IgD-negative memory B cell (primary cell): ENCODE data around the gene CTNNA3. TPM values are rescaled to one million over a fixed set of nuclear protein-coding genes. Genes with fewer than 3 reads are reported as not detected.
A peak's percentile ranks its signal among the peaks of the same experiment; 100 is the strongest.
"Not testable (repeated sequence)": the region's sequence is repeated elsewhere in the genome, so short reads cannot be mapped to it uniquely, and the experiment has no call there.

Experiments used
- H3K27ac Mint-ChIP-seq, 3 donors: one replicate each; pipeline ENCODE4 v1.8.0; 2020 to 2022; ENCODE audit warnings: mild to moderate bottlenecking in 3 of 3, mixed read lengths in 3 of 3, moderate library complexity in 1 of 3
- H3K27me3 Mint-ChIP-seq: one replicate; pipeline ENCODE4 v1.8.0; 2021; ENCODE audit warnings: mixed read lengths
- H3K36me3 Mint-ChIP-seq: one replicate; pipeline ENCODE4 v1.8.0; 2020; ENCODE audit warnings: mild to moderate bottlenecking, mixed read lengths
- H3K4me1 Mint-ChIP-seq, 3 donors: one replicate each; pipeline ENCODE4 v1.8.0; 2020 to 2022; ENCODE audit warnings: mixed read lengths in 3 of 3, mild to moderate bottlenecking in 1 of 3
- H3K4me3 Mint-ChIP-seq, 4 donors: one replicate each; pipeline ENCODE4 v1.8.0; 2020 to 2022; ENCODE audit warnings: mild to moderate bottlenecking in 4 of 4, mixed read lengths in 4 of 4, moderate library complexity in 3 of 4
- H3K9me3 Mint-ChIP-seq, 3 donors: one replicate each; pipeline ENCODE4 v1.8.0; 2020 to 2021; ENCODE audit warnings: mixed read lengths in 3 of 3, mild to moderate bottlenecking in 1 of 3
- polyA plus RNA-seq: library from polyadenylated mRNA; unstranded; fragments of 300-500 nt; fragmentation: Illumina TruSeq; gene quantifications from one replicate; pipeline ENCODE4 v1.2.3, GENCODE V29; 2021

Gene CTNNA3
- polyA plus RNA-seq = 1.0 TPM

DNA sequence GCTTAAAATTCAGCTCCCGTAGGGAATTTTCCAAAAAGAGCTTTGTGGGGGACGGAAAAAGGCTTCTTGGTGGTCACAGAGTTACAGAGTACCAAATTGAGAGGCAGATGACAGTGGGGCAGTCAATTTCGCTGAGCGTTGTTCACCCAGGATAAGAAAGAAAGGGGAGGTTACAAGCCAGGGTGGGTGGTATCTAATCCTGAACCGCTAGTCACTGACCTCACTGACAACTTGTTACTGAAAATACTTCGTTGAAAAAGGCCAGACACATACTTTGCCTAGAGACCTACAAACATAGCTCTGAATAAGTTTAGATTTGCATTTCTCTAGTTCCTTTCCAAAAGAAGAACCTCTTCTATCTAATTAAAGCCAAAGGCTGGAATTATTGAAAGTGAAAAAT, at the start of gene CTNNA3:
TSS of gene CTNNA3 (minus strand) at position 167 of the 400 bp plus-strand sequence.
- H3K4me3 Mint-ChIP-seq = peak within 1 kb of the TSS in 1 of 4 donors; percentile 18
- no peak within 1 kb of the TSS for H3K27ac Mint-ChIP-seq
- H3K27me3 Mint-ChIP-seq = peaks cover 13% of the 10 kb centered on the region
- peaks cover 0 to 2% (median 0%) of the 10 kb centered on the region in 3 donors for H3K4me1 Mint-ChIP-seq
- no peaks in the 10 kb centered on the region for H3K9me3 Mint-ChIP-seq
- H3K36me3 Mint-ChIP-seq = peaks cover 2% of the 10 kb centered on the region

DNA sequence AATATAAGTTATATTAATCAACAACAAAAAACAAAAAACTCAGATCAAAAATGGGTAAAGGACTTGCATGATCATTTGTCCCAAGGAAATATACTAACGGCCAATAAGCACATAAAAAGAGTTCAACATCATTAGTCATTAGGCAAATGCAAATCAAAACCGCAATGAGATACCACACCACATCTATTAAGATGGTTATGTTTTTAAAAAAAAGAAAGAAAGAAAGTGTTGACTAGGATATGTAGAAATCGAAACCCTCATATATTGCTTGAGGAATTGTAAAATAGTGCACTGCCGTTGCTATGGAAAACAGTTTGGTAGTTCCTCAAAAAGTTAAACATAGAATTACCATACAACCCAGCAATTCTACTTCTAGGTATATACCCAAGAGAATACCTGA, 39.4 kb upstream of the CTNNA3 start:
- H3K4me3 Mint-ChIP-seq = no peak overlapping the region
- H3K27me3 Mint-ChIP-seq = peaks cover 2% of the 10 kb centered on the region
- H3K9me3 Mint-ChIP-seq = peaks cover 0 to 4% (median 0%) of the 10 kb centered on the region in 3 donors
- no peaks in the 10 kb centered on the region for H3K36me3 Mint-ChIP-seq
- peaks cover 4 to 7% (median 4%) of the 10 kb centered on the region in 3 donors for H3K4me1 Mint-ChIP-seq
- H3K27ac Mint-ChIP-seq = no peak overlapping the region

DNA sequence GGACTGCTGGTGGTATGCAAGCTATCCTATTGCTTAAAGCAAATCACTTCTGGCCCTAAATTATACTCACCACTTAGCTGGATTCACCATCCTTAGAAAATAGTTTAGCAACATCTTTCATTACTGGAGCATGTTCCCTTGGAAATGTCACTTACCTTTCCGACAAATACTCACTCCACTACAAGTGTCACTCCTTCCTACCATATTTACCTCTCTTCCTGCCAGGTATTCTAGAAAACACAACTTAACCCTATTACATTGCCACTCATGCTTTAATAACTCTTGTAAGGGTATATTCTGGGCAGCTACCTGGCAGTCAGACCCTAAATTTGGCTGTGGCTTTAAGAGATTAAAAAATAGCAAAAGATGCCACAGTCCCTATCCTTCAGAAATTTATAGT, 37.5 kb upstream of the CTNNA3 start:
- Mint-ChIP-seq H3K4me1 (peaks cover 4 to 7% (median 4%) of the 10 kb centered on the region in 3 donors), H3K4me3 (no peak overlapping the region), H3K9me3 (peaks cover 0 to 2% (median 0%) of the 10 kb centered on the region in 3 donors), H3K27me3 (peaks cover 2% of the 10 kb centered on the region), H3K36me3 (no peaks in the 10 kb centered on the region), H3K27ac (no peak overlapping the region)

DNA sequence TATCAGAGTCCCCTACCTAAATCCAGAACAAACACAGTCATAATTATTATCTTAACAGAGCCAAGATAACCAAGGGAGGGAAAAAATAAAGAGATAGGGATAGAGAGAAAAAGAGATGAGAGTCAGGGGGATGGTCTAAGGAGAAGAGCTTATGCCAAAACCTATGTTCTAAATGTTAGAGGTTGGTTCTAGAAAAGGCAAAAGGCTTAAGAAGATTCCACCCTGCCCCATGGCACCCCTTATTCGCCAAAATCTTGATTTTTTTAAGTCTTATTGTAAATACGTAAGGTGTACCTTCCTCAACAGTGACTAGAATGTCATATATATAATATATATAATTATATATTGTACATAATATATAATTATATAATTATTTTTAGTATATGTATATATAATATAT, 29.6 kb upstream of the CTNNA3 start:
- Mint-ChIP-seq H3K9me3 (no peaks in the 10 kb centered on the region), H3K36me3 (no peaks in the 10 kb centered on the region), H3K27me3 (no peaks in the 10 kb centered on the region), H3K4me3 (no peak overlapping the region), H3K27ac (no peak overlapping the region), H3K4me1 (peaks cover 2 to 6% (median 5%) of the 10 kb centered on the region in 3 donors)

DNA sequence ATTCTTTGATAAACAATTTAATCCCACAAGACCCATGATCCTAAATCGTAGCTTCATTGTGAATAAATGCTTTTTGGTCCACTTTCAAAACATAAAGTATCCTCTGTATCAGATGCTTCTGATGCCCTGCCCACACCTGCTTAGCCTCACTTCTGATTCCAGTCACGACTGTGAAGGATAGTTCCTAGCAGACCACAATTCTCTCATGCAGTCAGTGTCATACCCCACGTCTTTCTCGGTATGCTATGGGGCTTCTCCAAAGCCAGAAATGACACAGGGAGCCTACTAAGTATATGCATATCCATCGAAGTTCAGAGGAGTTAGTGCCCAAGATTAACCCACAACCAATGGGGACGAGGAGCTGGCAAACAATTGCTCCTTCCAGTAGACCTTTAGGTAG, 27.6 kb upstream of the CTNNA3 start:
- Mint-ChIP-seq H3K27ac (no peak overlapping the region), H3K27me3 (peaks cover 2% of the 10 kb centered on the region), H3K4me1 (peaks cover 2 to 6% (median 5%) of the 10 kb centered on the region in 3 donors), H3K9me3 (no peaks in the 10 kb centered on the region), H3K4me3 (no peak overlapping the region), H3K36me3 (no peaks in the 10 kb centered on the region)

DNA sequence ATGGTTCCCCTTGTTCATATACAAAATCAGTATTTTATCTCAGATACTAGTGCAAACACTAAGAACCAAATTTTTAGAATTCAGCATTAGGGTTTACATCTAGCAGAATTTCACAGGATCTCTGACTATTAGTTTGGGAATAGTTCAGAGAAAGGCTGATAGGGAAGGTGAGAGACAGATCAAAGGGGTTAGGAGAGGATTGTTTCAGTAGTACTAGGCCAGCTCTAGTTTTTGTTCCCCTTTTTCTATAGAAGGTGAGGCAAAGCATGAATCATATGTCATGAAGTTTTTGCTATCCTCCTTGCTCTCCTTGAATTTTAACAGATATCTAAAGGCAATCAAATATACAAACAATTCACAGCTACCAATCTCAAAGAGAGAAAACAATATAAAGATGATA, 26.1 kb upstream of the CTNNA3 start:
- peaks cover 2% of the 10 kb centered on the region for H3K27me3 Mint-ChIP-seq
- H3K9me3 Mint-ChIP-seq = no peaks in the 10 kb centered on the region

DNA sequence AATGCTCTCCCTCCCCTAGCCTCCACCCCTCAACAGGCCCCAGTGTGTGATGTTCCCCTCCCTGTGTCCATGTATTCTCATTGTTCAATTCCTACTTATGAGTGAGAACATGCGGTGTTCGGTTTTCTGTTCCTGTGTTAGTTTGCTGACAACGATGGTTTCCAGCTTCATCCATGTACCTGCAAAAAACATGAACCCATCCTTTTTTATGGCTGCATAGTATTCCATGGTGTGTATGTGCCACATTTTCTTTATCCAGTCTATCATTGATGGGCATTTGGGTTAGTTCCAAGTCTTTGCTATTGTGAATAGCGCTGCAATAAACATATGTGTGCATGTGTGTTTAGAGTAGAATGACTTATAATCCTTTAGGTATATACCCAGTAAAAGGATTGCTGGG, 20.5 kb upstream of the CTNNA3 start:
- not testable (repeated sequence) for H3K9me3 Mint-ChIP-seq, H3K4me1 Mint-ChIP-seq, H3K27me3 Mint-ChIP-seq, H3K36me3 Mint-ChIP-seq, H3K27ac Mint-ChIP-seq, H3K4me3 Mint-ChIP-seq

More for the DNA sequence above, 26.1 kb upstream of the CTNNA3 start:
- Mint-ChIP-seq H3K4me3 (no peak overlapping the region), H3K4me1 (peaks cover 2 to 6% (median 5%) of the 10 kb centered on the region in 3 donors), H3K36me3 (no peaks in the 10 kb centered on the region), H3K27ac (peak overlapping the region in 1 of 3 donors; percentile 6)

DNA sequence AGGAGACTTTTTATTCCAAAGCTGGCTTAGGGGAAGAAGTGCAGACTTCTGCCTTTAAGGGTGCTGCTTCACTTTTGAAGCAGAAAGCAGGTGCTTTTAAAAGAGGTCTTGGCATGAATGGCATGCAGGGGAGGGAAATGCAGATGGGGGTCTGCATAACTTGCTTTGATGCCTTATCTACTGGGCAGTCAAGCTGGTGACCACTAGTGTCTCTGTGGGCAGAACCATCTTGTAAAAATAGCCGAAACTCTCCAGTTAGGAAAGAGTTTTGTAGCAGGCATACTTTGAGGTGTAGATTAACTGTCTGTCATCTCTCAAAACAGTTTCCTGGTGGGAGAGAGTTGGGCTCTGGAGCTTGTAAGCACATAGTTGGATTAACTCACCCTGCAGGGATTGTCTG, 9.9 kb upstream of the CTNNA3 start:
- Mint-ChIP-seq H3K27ac (no peak overlapping the region), H3K36me3 (no peaks in the 10 kb centered on the region)

DNA sequence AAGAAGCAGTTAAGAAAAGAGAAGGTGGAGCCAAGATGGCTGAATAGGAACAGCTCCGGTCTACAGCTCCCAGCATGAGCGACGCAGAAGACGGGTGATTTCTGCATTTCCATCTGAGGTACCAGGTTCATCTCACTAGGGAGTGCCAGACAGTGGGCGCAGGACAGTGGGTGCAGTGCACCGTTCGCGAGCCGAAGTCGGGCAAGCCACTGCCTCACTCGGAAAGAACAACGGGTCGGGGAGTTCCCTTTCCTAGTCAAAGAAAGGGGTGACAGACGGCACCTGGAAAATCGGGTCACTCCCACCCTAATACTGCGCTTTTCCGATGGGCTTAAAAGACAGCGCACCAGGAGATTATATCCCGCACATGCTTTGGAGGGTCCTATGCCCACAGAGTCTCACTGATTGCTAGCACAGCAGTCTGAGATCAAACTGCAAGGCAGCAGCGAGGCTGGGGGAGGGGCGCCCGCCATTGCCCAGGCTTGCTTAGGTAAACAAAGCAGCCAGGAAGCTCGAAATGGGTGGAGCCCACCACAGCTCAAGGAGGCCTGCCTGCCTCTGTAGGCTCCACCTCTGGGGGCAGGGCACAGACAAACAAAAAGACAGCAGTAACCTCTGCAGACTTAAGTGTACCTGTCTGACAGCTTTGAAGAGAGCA, 3.7 kb upstream of the CTNNA3 start:
- H3K9me3 Mint-ChIP-seq, H3K27ac Mint-ChIP-seq, H3K36me3 Mint-ChIP-seq, H3K4me1 Mint-ChIP-seq, H3K4me3 Mint-ChIP-seq: not testable (repeated sequence)
- peaks cover 11% of the 10 kb centered on the region for H3K27me3 Mint-ChIP-seq

More for the DNA sequence above, 9.9 kb upstream of the CTNNA3 start:
- Mint-ChIP-seq H3K9me3 (peaks cover 0 to 2% (median under 1%) of the 10 kb centered on the region in 3 donors), H3K4me3 (no peak overlapping the region), H3K27me3 (peaks cover 3% of the 10 kb centered on the region), H3K4me1 (no peaks in the 10 kb centered on the region)

DNA sequence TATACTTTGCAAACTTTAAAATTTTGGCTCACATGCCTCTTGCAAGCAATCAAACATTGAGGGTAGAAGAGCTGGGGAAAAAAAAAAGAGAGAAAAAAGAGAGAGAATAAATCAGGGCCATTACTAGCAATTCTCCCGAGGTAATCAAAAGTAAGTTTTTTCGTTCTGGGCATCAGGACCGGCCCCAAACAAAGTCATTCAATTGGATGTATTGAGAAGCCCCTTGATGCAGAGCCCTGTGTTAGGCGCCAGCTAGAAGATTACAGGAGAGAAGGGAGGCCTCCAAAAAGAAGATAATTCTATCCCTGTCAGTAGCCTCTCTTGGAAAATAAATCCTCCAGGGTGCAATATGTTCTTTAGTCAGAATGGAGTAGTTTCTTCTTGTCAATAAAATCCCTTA, 2.2 kb upstream of the CTNNA3 start:
- no peak overlapping the region for H3K4me3 Mint-ChIP-seq
- peaks cover 10% of the 10 kb centered on the region for H3K27me3 Mint-ChIP-seq
- H3K9me3 Mint-ChIP-seq = peaks cover 0 to 2% (median 0%) of the 10 kb centered on the region in 3 donors
- peaks cover 0 to 2% (median 0%) of the 10 kb centered on the region in 3 donors for H3K4me1 Mint-ChIP-seq
- no peak overlapping the region for H3K27ac Mint-ChIP-seq
- H3K36me3 Mint-ChIP-seq = peaks cover 2% of the 10 kb centered on the region

DNA sequence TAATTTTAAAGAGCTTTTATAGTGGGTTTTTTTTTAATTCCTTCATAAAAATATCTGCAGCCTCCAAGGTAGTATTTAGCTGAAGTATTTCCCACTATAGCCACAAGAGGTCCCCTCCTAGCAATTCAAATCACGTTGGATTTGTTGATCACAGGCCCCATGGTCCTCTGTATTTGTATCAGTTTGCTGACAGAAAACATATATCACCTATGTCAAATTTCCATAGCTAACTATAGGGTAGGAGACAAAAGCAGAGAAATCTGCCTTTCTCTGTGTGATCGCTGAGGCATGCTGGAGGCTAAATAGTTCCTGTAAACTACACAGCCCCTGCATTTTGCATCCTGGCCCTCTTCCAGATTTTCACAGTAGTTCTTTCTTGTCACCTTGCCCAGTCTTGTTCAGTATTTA, 1.7 kb upstream of the CTNNA3 start:
- Mint-ChIP-seq H3K4me3 (no peak overlapping the region), H3K27me3 (peaks cover 14% of the 10 kb centered on the region), H3K9me3 (peaks cover 0 to 2% (median 0%) of the 10 kb centered on the region in 3 donors), H3K4me1 (peaks cover 0 to 2% (median 0%) of the 10 kb centered on the region in 3 donors), H3K27ac (no peak overlapping the region), H3K36me3 (peaks cover 2% of the 10 kb centered on the region)

DNA sequence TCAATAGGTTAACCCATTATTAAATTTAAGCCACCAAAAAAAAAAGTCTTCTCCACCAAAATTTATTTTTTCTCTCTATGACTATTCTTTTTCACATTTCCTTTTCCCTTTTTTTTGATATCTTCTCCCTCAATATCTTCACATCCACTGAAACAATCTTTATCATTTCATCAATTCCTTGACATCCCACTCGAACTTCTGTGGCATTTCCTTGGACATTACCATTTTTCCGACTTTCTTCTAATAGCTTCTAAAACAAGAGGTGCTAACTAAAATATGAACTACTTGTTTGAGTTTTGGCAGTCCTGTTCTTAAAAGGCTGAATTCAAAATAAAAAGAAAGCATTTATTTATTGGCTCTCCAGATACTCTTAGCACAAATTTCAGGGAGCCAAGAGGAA, 684 bp upstream of the CTNNA3 start:
- Mint-ChIP-seq H3K36me3 (peaks cover 2% of the 10 kb centered on the region), H3K27me3 (peaks cover 14% of the 10 kb centered on the region), H3K27ac (no peak overlapping the region), H3K4me1 (peaks cover 0 to 2% (median 0%) of the 10 kb centered on the region in 3 donors), H3K4me3 (peak overlapping the region in 1 of 4 donors; percentile 18), H3K9me3 (peaks cover 0 to 2% (median 0%) of the 10 kb centered on the region in 3 donors)

DNA sequence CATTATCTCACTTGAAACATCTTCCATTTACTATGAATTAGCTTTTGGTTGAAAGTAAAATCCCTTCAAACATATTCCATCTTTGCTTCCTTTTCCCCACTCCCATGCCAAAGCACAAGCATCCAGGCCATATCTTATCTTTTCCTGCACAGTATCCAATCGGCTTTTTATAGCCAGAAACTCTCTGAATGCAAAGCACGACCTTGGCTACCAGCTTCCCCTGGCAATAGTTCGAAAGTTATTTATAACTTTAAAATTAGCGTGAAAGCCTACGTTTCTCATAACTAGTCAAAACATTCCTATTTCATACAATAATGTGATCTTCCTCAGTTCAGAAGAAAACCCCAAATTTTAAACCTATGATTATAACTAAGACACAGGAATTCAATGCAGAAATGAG, 440 bp downstream of the CTNNA3 start:
- Mint-ChIP-seq H3K36me3 (peaks cover 2% of the 10 kb centered on the region), H3K9me3 (no peaks in the 10 kb centered on the region), H3K4me3 (no peak overlapping the region), H3K27ac (no peak overlapping the region), H3K4me1 (peaks cover 0 to 2% (median 0%) of the 10 kb centered on the region in 3 donors), H3K27me3 (peaks cover 13% of the 10 kb centered on the region)

DNA sequence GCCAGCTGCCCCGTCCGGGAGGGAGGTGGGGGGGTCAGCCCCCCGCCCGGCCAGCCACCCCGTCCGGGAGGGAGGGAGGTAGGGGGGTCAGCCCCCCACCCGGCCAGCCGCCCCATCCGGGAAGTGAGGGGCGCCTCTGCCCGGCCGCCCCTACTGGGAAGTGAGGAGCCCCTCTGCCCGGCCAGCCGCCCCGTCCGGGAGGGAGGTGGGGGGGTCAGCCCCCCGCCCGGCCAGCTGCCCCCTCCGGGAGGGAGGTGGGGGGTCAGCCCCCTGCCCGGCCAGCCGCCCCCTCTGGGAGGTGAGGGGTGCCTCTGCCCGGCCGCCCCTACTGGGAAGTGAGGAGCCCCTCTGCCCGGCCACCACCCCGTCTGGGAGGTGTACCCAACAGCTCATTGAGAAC, 4.1 kb downstream of the CTNNA3 start:
- not testable (repeated sequence) for H3K27ac Mint-ChIP-seq, H3K4me1 Mint-ChIP-seq, H3K36me3 Mint-ChIP-seq, H3K4me3 Mint-ChIP-seq, H3K9me3 Mint-ChIP-seq
- H3K27me3 Mint-ChIP-seq = peaks cover 13% of the 10 kb centered on the region

DNA sequence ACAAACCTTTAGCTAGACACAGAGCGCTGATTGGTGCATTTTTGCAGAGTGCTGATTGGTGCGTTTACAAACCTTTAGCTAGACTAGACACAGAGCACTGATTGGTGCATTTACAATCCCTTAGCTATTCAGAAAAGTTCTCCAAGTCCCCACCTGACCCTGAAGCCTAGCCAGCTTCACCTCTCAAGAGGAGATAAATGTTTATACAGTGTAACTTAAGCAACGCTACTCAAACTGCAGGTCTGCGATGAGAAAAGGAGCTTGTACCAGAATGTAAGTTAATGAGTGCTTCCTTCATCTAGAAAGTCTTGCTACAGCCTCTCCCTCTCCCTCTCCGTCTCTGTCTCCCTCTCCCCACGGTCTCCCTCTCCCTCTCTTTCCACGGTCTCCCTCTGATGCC, 5.5 kb downstream of the CTNNA3 start:
- H3K27ac Mint-ChIP-seq = peak overlapping the region in 1 of 3 donors; percentile 54

DNA sequence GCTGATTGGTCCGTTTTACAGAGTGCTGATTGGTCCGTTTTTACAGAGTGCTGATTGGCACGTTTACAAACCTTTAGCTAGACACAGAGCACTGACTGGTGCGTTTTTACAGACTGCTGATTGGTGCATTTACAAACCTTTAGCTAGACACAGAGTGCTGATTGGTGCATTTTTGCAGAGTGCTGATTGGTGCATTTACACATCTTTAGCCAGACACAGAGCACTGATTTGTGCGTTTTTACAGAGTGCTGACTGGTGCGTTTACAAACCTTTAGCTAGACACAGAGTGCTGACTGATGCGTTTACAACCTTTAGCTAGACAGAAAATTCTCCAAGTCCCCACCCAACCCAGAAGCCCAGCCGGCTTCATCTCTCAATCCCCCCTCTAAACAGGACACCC, 11.9 kb downstream of the CTNNA3 start:
- peaks cover 11 to 22% (median 12%) of the 10 kb centered on the region in 3 donors for H3K9me3 Mint-ChIP-seq

More for the DNA sequence above, 5.5 kb downstream of the CTNNA3 start:
- not testable (repeated sequence) for H3K27me3 Mint-ChIP-seq, H3K4me3 Mint-ChIP-seq, H3K4me1 Mint-ChIP-seq, H3K36me3 Mint-ChIP-seq, H3K9me3 Mint-ChIP-seq

More for the DNA sequence above, 11.9 kb downstream of the CTNNA3 start:
- H3K27ac Mint-ChIP-seq, H3K4me3 Mint-ChIP-seq, H3K27me3 Mint-ChIP-seq, H3K36me3 Mint-ChIP-seq, H3K4me1 Mint-ChIP-seq: not testable (repeated sequence)
